NB4 (cell line): Measurements from ENCODE around the gene DNPH1.

Experiments
- POLR2A ChIP-seq: IDR thresholded peaks from 2 replicates; pipeline ENCODE4 v1.6.1; 2011; ENCODE audit warnings: mild to moderate bottlenecking; ENCODE audit not compliant: insufficient read length; ENCODE audit errors: extremely low read depth
- TF ChIP-seq, protein P1 (sequence below): IDR thresholded peaks from one replicate; pipeline ENCODE4 v1.5.1; 2012; ENCODE audit warnings: low read depth, low read length

DNA sequence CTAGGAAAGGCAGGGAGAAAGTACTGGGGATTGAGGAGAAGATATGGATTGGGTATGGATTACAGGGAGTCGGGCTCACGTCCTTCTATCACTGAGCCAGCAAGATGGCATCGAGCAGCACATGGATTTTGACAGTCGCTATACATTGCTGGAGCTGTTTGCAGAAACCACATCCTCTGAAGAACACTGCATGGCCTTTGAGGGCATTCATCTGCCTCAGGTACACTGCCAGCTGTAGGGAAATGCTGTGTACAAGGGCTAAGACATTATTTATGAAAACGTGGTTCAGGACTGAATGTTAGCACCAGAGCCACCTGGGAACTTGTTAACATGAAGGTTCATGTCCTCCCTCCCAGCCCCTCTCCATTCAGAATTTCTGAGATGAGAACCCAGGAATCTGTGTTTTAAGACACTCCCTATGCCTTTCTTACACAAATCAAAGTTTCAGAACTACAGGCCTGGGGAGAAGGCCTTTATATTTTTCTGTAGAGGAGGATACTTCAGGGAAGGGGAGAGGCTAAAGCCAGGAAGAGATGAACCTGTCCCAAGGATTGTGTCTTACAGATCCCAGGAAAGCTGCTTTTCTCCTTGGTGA lies 43.8 kb downstream of the DNPH1 start:
- TF ChIP-seq, protein P1, sequence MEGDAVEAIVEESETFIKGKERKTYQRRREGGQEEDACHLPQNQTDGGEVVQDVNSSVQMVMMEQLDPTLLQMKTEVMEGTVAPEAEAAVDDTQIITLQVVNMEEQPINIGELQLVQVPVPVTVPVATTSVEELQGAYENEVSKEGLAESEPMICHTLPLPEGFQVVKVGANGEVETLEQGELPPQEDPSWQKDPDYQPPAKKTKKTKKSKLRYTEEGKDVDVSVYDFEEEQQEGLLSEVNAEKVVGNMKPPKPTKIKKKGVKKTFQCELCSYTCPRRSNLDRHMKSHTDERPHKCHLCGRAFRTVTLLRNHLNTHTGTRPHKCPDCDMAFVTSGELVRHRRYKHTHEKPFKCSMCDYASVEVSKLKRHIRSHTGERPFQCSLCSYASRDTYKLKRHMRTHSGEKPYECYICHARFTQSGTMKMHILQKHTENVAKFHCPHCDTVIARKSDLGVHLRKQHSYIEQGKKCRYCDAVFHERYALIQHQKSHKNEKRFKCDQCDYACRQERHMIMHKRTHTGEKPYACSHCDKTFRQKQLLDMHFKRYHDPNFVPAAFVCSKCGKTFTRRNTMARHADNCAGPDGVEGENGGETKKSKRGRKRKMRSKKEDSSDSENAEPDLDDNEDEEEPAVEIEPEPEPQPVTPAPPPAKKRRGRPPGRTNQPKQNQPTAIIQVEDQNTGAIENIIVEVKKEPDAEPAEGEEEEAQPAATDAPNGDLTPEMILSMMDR = no peak
- no peak for TF ChIP-seq POLR2A
